Measurements from ENCODE around the gene ARHGEF16.

DNA sequence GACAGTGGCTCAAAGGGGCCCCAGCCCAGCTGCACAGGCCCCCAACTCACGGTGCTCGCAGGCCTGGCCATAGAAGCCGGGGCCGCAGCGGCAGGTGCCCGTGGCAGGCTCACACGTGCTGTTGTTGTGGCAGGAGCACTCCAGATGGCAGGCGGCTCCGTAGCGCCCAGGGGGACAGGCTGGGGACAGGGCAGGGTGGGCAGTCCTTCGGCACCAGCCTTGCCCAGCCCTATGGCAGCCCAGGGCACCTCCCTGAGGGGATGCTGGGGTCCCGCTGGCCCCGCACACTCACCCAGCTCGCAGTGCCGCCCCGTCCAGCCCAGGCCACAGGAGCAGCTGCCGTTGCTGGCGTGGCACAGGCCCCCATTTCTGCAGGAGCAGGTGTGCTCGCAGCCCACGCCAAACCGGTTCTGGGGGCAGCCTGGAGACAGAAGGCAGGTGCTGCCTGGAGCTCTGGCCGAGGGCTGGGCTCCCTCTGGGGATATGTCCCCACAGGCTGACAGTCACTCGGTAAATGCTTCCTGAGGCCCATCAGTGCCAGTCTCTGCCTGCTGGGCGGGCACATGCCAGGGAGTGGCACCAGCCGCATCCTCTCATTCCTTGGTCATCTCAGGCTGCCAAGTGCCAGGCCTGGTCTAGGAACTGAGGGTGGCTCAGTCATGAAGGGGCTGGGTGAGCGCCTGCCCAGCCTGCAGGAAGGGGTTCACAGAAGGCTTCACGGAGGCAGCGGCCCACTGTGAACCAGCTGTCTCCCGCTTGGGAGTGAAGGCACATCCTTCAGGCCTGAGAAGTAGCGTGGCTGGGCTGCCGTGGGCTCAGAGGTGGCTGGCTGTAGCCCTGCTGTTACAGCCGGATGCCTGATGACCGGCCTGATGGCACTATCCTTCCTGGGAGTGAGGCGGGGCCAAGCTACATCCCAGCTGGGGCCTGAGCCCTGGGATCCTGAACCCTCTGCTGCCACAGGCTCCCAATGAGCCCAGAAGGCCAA lies 40.1 kb downstream of the ARHGEF16 start:
- TF ChIP-seq, protein P1, sequence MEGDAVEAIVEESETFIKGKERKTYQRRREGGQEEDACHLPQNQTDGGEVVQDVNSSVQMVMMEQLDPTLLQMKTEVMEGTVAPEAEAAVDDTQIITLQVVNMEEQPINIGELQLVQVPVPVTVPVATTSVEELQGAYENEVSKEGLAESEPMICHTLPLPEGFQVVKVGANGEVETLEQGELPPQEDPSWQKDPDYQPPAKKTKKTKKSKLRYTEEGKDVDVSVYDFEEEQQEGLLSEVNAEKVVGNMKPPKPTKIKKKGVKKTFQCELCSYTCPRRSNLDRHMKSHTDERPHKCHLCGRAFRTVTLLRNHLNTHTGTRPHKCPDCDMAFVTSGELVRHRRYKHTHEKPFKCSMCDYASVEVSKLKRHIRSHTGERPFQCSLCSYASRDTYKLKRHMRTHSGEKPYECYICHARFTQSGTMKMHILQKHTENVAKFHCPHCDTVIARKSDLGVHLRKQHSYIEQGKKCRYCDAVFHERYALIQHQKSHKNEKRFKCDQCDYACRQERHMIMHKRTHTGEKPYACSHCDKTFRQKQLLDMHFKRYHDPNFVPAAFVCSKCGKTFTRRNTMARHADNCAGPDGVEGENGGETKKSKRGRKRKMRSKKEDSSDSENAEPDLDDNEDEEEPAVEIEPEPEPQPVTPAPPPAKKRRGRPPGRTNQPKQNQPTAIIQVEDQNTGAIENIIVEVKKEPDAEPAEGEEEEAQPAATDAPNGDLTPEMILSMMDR (conservative IDR thresholded peaks at IDR 0.05 in 1 of 2, IDR thresholded peaks at IDR 0.05 in 1 of 2; ENCODE audit: extremely low read depth in 1 of 2, insufficient read depth in 1 of 2, low read depth in 1 of 2, low read length in 2 of 2): no peak
- no peak for TF ChIP-seq EZH2 (IDR thresholded peaks at IDR 0.05; ENCODE audit: borderline replicate concordance, low read length)
